VCaP (cell line): ENCODE data around the gene ATF3.

Source experiments
- H3K27ac ChIP-seq: fragments of 450-650 bp; 2 replicates; pipeline ENCODE4 v1.5.1; 2017
- CTCF ChIP-seq: fragments of 450-650 bp; conservative IDR thresholded peaks from 2 replicates; pipeline ENCODE4 v1.5.1; 2017; ENCODE audit warnings: mild to moderate bottlenecking, moderate library complexity

Gene ATF3

GRCh38 chr1:212595787-212596714, 12.5 kb upstream of the ATF3 start:
- peak; percentile 61 for TF ChIP-seq CTCF
- H3K27ac ChIP-seq: no peak overlapping the region

- no peak for TF ChIP-seq CTCF
- H3K27ac ChIP-seq: no peak overlapping the region
Observed at GRCh38 chr1:212596798-212597197, 11.8 kb upstream of the ATF3 start.

GRCh38 chr1:212597487-212597886, 11.1 kb upstream of the ATF3 start:
- no peak overlapping the region for H3K27ac ChIP-seq
- no peak for TF ChIP-seq CTCF

- H3K27ac ChIP-seq: no peak overlapping the region
- TF ChIP-seq CTCF: no peak
Observed at GRCh38 chr1:212600071-212600915, 8.3 kb upstream of the ATF3 start.

GRCh38 chr1:212600980-212601379, 7.6 kb upstream of the ATF3 start:
- no peak for TF ChIP-seq CTCF
- H3K27ac ChIP-seq: no peak overlapping the region

GRCh38 chr1:212601524-212601923, 7.0 kb upstream of the ATF3 start:
- TF ChIP-seq CTCF: no peak
- H3K27ac ChIP-seq: no peak overlapping the region
